GM18861 (cell line): ENCODE measurements around the gene CCDC112.

Experiments used
- ATAC-seq: cut with Tn5 transposase; IDR thresholded peaks from one replicate; pipeline ENCODE4 v1.9.1; 2021; ENCODE audit not compliant: unreplicated experiment

The CCDC112 gene

GRCh38 chr5:115317736-115318135 is 21.3 kb upstream of the CCDC112 start:
- ATAC-seq: no peak

- ATAC-seq: no peak
Observed at GRCh38 chr5:115317320-115317719, 20.9 kb upstream of the CCDC112 start.

GRCh38 chr5:115313632-115314031 is 17.2 kb upstream of the CCDC112 start:
- ATAC-seq: no peak

GRCh38 chr5:115313052-115313451 is 16.6 kb upstream of the CCDC112 start:
- no peak for ATAC-seq

GRCh38 chr5:115309751-115310370 is 13.4 kb upstream of the CCDC112 start:
- ATAC-seq: no peak

GRCh38 chr5:115308815-115309214 is 12.4 kb upstream of the CCDC112 start:
- ATAC-seq: no peak

GRCh38 chr5:115306011-115306536 is 9.6 kb upstream of the CCDC112 start:
- ATAC-seq: no peak

GRCh38 chr5:115304496-115304895 is 8.0 kb upstream of the CCDC112 start:
- ATAC-seq: no peak

GRCh38 chr5:115298811-115299210 is 2.4 kb upstream of the CCDC112 start:
- no peak for ATAC-seq

- no peak for ATAC-seq
Observed at GRCh38 chr5:115297031-115297430, 577 bp upstream of the CCDC112 start.

- ATAC-seq: peak; percentile 7
Observed at GRCh38 chr5:115295777-115296123, 704 bp downstream of the CCDC112 start.

GRCh38 chr5:115291397-115291796 is 5.1 kb downstream of the CCDC112 start:
- ATAC-seq: no peak

- no peak for ATAC-seq
Observed at GRCh38 chr5:115289104-115289503, 7.3 kb downstream of the CCDC112 start.

GRCh38 chr5:115284021-115284420 is 12.4 kb downstream of the CCDC112 start:
- ATAC-seq: no peak

- ATAC-seq: no peak
Observed at GRCh38 chr5:115282131-115282530, 14.3 kb downstream of the CCDC112 start.

GRCh38 chr5:115274584-115274983 is 21.9 kb downstream of the CCDC112 start:
- ATAC-seq: no peak

- ATAC-seq: no peak
Observed at GRCh38 chr5:115272297-115272958, 24.0 kb downstream of the CCDC112 start.

GRCh38 chr5:115271295-115272050 is 25.0 kb downstream of the CCDC112 start:
- no peak for ATAC-seq

GRCh38 chr5:115267617-115268016 is 28.8 kb downstream of the CCDC112 start:
- no peak for ATAC-seq

GRCh38 chr5:115265220-115265619 is 31.2 kb downstream of the CCDC112 start:
- no peak for ATAC-seq

GRCh38 chr5:115264786-115265185 is 31.7 kb downstream of the CCDC112 start:
- ATAC-seq: no peak

GRCh38 chr5:115263078-115263380 is 33.4 kb downstream of the CCDC112 start:
- ATAC-seq: no peak
